ENCODE measurements around the gene OR51F2. TPM values are rescaled to one million over a fixed set of nuclear protein-coding genes. Genes with fewer than 3 reads are reported as not detected.

The OR51F2 gene, protein sequence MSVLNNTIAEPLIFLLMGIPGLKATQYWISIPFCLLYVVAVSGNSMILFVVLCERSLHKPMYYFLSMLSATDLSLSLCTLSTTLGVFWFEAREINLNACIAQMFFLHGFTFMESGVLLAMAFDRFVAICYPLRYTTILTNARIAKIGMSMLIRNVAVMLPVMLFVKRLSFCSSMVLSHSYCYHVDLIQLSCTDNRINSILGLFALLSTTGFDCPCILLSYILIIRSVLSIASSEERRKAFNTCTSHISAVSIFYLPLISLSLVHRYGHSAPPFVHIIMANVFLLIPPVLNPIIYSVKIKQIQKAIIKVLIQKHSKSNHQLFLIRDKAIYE
- total RNA-seq, result not detected

DNA sequence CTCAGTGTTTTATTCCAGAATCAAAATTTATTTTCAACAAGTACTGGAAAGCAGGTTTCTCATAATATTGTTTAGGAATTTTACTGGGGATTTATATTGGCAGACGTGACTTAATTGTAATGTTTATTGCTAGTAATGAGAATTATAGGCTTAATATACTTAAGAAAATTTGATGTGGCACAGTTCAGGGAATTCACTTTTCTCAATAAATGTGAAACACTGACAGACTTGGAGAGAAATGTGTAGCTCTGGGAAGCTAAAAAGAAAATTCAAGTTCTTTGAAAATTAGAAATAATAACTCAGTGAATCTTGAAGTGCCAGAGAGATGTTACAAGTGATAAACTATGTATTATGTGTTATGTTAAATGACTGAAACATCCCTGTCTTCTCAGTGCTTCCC is at the start of gene OR51F2:
Gene OR51F2, plus strand, starts transcription at position 301 of the 400 bp plus-strand sequence. CDS start 101 bp downstream, outside the sequence.

DNA sequence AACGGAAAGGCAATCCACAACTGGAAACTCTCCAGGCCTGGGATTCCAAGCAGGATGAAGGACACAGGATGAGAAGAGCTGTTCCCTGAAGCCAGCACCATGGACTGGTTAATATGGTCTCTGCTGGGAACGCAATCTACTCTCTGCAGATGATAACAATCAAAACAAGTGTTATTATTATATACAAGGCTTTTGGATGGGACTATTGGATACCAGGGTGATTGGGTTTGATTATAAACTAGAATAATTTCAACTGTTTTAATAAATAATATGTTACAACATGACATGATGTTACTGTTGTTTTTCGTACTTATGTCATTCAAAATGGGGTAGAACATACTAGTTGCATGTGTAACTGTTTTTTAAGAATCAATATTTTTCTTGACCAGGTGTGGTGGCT is 16.8 kb upstream of the OR51F2 start, which contains the start of gene OR52R1:
Gene OR52R1, minus strand, starts transcription at position 101 of the 400 bp plus-strand sequence. Its CDS starts 0 bp downstream, at position 101.

DNA sequence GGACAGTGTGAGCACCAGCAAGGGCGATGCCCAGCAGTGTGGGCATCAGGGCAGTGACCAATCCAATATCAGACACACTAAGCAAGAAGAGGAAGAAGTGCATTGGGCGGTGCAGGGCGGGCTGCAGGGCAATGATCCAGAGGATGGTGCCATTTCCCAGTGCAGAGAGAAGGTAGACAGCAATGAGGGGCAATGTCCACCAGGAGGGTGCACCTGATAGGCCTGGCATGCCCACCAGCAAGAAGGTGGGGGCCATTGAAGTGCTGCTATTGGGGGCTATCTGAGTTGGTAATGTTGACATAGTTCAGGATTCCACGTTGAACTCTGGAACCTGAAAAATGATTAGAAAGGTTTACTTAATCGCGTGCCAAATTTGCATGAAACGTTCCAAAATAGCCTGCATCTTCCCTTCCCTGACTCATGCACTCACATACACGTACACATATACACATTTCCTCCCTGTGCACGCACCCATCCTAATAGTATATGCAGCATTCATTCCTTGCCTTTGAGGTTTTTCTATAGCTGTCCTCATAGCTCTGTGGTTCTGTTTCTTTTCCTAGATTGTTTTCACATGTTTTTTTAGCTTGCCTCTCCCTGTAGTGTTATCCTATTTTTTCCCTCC is 27.9 kb downstream of the OR51F2 start, which contains the start of gene OR51S1:
Gene OR51S1, minus strand, starts transcription at position 301 of the 625 bp plus-strand sequence. Its CDS starts 0 bp downstream, at position 301.

Other genes starting within 250 kb of the OR51F2 start
- gene OR52I2, start 239.6 kb upstream of the OR51F2 start, total RNA-seq, result not detected
- gene OR52I1, start 227.3 kb upstream of the OR51F2 start, total RNA-seq, result not detected
- gene TRIM68, start 213.1 kb upstream of the OR51F2 start, total RNA-seq, result 13.8 TPM
- gene OR51D1, start 183.8 kb upstream of the OR51F2 start, total RNA-seq, result not detected
- gene OR51E1, start 177.3 kb upstream of the OR51F2 start, total RNA-seq, result not detected
- not detected for gene OR51E2, start 123.5 kb upstream of the OR51F2 start, total RNA-seq
- not detected for gene MMP26, start 116.5 kb upstream of the OR51F2 start, total RNA-seq
- not detected for gene OR51F1, start 51.4 kb upstream of the OR51F2 start, total RNA-seq
- not detected for gene OR52R1, start 16.9 kb upstream of the OR51F2 start, total RNA-seq
- gene OR51S1, start 27.9 kb downstream of the OR51F2 start, total RNA-seq, result not detected
- gene OR51T1, start 60.6 kb downstream of the OR51F2 start, total RNA-seq, result not detected
- gene OR51A7, start 82.5 kb downstream of the OR51F2 start, total RNA-seq, result not detected
- not detected for gene OR51G2, start 98.0 kb downstream of the OR51F2 start, total RNA-seq
- gene OR51G1, start 103.0 kb downstream of the OR51F2 start, total RNA-seq, result not detected
- not detected for gene OR51A4, start 126.3 kb downstream of the OR51F2 start, total RNA-seq
- not detected for gene OR51A2, start 134.4 kb downstream of the OR51F2 start, total RNA-seq
- gene OR51L1, start 173.5 kb downstream of the OR51F2 start, total RNA-seq, result not detected
- not detected for gene OR52J3, start 225.2 kb downstream of the OR51F2 start, total RNA-seq
- gene OR52E2, start 238.3 kb downstream of the OR51F2 start, total RNA-seq, result not detected
- not detected for gene OR52E1, start 248.3 kb downstream of the OR51F2 start, total RNA-seq